Esophagus squamous epithelium (tissue), 5 donors: ENCODE data around the gene MMP2. TPM values are rescaled to one million over a fixed set of nuclear protein-coding genes. Genes with fewer than 3 reads are reported as not detected.

Experiments
- DNase-seq: peaks from one replicate; lab custom pipeline; 2025; lab: John Stamatoyannopoulos, UW
- H3K27ac ChIP-seq, 4 donors: fragments of 200-600 bp; sonication (generic); one replicate each; pipeline ENCODE4 v1.5.1; 2016 to 2019; ENCODE audit warnings: mild to moderate bottlenecking in 1 of 4
- H3K27me3 ChIP-seq, 4 donors: fragments of 200-600 bp; sonication (generic); 1 replicate in 3 of 4; 2 replicates in 1 of 4; pipeline versions ENCODE4 v1.5.1 to v1.6.0; 2017 to 2021; ENCODE audit warnings: antibody characterized with exemption in 1 of 4
- H3K36me3 ChIP-seq, 3 donors: fragments of 200-600 bp; sonication (generic); one replicate each; pipeline ENCODE4 v1.5.1; 2016 to 2019
- H3K4me1 ChIP-seq, 3 donors: fragments of 200-600 bp; sonication (generic); one replicate each; pipeline ENCODE4 v1.5.1; 2017 to 2019
- H3K4me3 ChIP-seq, 4 donors: fragments of 200-600 bp; sonication (generic); 1 replicate in 3 of 4; 2 replicates in 1 of 4; pipeline ENCODE4 v1.5.1; 2016 to 2019; ENCODE audit warnings: mild to moderate bottlenecking in 2 of 4, moderate library complexity in 1 of 4
- H3K9me3 ChIP-seq, 3 donors: fragments of 200-600 bp; sonication (generic); one replicate each; pipeline ENCODE4 v1.5.1; 2016 to 2019
- POLR2A ChIP-seq, 4 donors: fragments of 450-650 bp; IDR thresholded peaks; one replicate each; pipeline ENCODE4 v1.6.1; 2017; ENCODE audit warnings: antibody characterized with exemption in 4 of 4, mild to moderate bottlenecking in 4 of 4, moderate library complexity in 3 of 4
- WGBS, 2 donors: methylation state at CpG; one replicate each; pipeline ENCODE4 v1.1.5; 2018; 5-methylcytosine and 5-hydroxymethylcytosine counted together
- intact Hi-C: fragments of 100-400 bp; cut with DNase I; formaldehyde crosslinking; loops from one replicate; pipeline ENCODE4 v1.15.0; 2022
- total RNA-seq, 4 donors: library from RNA; depleted of rRNA; stranded (reverse); fragments of >200 nt; gene quantifications; one replicate each; pipeline ENCODE4 v1.1.0, GENCODE V29; 2016
- TF ChIP-seq, protein P1 (sequence below), 6 experiments: fragments of 450-650 bp in 4 of 6; fragments of 200-600 bp in 2 of 6; sonication (generic) in 2 of 6; IDR thresholded peaks; one replicate each; pipeline ENCODE4 v1.5.1; 2016 to 2019; ENCODE audit warnings: antibody characterized with exemption in 6 of 6, mild to moderate bottlenecking in 4 of 6, moderate library complexity in 4 of 6
- donor health status: DM: yes; HTN: yes; CAD: no.

MMP2 gene
- total RNA-seq, 4 donors from 2014 or later: 4.5 to 210 (median 92.7) TPM

GRCh38 chr16:55468352-55468990 lies 10.5 kb upstream of the MMP2 start:
- H3K4me3 ChIP-seq: no peak overlapping the region
- intact Hi-C loops: loop anchor here (5.0 to 10.0 kb wide), 2 partner anchors 74 to 376 kb away; no protein-coding TSS in a partner anchor
- 74 to 75% methylated on average over 5 to 7 of the region's 7 CpGs for WGBS, 2 donors
- no peak for DNase-seq
- no peaks in the 10 kb centered on the region for H3K36me3 ChIP-seq
- TF ChIP-seq POLR2A (IDR thresholded peaks at IDR 0.05): no peak
- TF ChIP-seq, protein P1, sequence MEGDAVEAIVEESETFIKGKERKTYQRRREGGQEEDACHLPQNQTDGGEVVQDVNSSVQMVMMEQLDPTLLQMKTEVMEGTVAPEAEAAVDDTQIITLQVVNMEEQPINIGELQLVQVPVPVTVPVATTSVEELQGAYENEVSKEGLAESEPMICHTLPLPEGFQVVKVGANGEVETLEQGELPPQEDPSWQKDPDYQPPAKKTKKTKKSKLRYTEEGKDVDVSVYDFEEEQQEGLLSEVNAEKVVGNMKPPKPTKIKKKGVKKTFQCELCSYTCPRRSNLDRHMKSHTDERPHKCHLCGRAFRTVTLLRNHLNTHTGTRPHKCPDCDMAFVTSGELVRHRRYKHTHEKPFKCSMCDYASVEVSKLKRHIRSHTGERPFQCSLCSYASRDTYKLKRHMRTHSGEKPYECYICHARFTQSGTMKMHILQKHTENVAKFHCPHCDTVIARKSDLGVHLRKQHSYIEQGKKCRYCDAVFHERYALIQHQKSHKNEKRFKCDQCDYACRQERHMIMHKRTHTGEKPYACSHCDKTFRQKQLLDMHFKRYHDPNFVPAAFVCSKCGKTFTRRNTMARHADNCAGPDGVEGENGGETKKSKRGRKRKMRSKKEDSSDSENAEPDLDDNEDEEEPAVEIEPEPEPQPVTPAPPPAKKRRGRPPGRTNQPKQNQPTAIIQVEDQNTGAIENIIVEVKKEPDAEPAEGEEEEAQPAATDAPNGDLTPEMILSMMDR (IDR thresholded peaks at IDR 0.05): no peak
- H3K27ac ChIP-seq: no peak overlapping the region
- no peaks in the 10 kb centered on the region for H3K9me3 ChIP-seq
- H3K27me3 ChIP-seq: no peaks in the 10 kb centered on the region
- H3K4me1 ChIP-seq: peaks cover 0 to 32% (median 20%) of the 10 kb centered on the region in 3 donors

DNA sequence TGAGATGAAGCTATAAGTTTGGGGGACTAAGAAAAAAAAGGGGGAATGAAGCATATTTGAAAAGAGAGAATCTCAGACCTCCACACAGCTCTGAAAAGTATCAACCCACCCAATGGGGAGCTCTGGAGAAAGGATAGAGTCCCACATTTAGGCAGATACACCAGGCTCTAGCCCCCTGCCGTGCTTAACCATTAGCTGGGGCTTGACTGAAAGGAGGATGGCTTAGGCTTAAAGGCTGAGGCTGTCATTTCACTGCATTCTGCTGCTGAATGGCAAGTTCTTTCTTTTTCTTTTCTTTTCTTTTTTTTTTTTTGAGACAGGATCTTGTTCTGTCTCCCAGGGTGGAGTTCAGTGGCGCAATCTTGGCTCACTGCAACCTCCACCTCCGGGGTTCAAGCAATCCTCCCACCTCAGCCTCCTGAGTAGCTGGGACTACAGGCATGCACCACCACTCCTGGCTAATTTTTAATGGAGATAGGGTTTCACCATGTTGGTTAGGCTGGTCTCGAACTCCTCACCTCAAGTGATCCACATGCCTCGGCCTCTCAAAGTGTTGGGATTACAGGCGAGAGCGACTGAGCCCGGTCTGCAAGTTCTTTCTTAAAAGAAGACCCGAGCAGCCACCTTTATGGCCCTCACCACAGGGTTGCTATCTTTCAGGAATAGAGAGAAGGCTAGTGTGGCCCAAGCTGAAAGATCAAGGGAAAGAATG lies 9.0 kb upstream of the MMP2 start:
- WGBS, 2 donors: 75 to 76% methylated on average over 8 of the region's 9 CpGs
- Histone ChIP-seq H3K36me3 (no peaks in the 10 kb centered on the region), H3K4me1 (peaks cover 0 to 32% (median 20%) of the 10 kb centered on the region in 3 donors), H3K4me3 (no peak overlapping the region), H3K9me3 (no peaks in the 10 kb centered on the region), H3K27me3 (no peaks in the 10 kb centered on the region), H3K27ac (peak overlapping the region in 3 of 4 donors; percentile 64 to 80 (median 69))
- no peak for TF ChIP-seq POLR2A (IDR thresholded peaks at IDR 0.05)
- TF ChIP-seq, protein P1 (IDR thresholded peaks at IDR 0.05): no peak
- intact Hi-C loops: loop anchor here (5.0 to 10.0 kb wide), 2 partner anchors 72 to 375 kb away; no protein-coding TSS in a partner anchor
- no peak for DNase-seq

- H3K27ac ChIP-seq: peak overlapping the region; percentile 64 to 80 (median 68)
- no peak for TF ChIP-seq POLR2A (IDR thresholded peaks at IDR 0.05)
- TF ChIP-seq, protein P1 (IDR thresholded peaks at IDR 0.05): no peak
- no peaks in the 10 kb centered on the region for H3K9me3 ChIP-seq
- H3K4me3 ChIP-seq: no peak overlapping the region
- no peaks in the 10 kb centered on the region for H3K36me3 ChIP-seq
- peaks cover 0 to 28% (median 20%) of the 10 kb centered on the region in 3 donors for H3K4me1 ChIP-seq
- 35 to 43% methylated on average over 3 to 4 of the region's 7 CpGs for WGBS, 2 donors
- intact Hi-C loops: no loop called here
- no peaks in the 10 kb centered on the region for H3K27me3 ChIP-seq
- no peak for DNase-seq
Observed at GRCh38 chr16:55470533-55471371, 8.2 kb upstream of the MMP2 start.

DNA sequence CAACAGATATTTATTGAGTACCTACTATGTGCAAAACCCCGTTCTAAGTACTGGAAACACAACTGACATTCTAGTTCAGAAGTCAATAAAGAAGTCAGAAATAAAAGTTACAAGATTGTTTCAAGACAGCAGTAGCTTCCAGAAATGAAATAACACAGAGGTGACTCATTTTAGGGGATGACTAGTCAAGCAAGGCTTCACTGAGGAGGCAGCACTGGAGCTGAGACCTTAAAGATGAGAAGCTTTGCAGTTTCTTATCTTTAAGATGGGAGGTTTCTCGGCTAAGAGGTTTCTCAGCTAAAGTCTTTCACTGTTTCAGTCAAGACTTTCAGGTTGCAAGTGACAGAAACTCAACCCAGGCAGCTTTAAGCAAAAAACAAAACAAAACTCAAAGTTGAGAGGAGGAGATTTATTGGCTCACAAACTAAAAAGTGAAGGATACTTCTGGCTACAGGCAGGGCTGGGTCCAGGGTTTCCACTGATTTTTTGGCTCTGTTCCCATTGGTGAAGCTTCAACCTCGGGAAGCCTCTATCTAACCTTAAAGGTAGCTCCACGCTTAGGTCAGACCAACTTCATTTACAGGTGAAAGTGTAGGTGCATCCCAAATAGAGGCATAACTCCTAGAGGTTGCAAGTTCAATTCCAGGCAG lies 7.4 kb upstream of the MMP2 start:
- Histone ChIP-seq H3K4me3 (no peak overlapping the region), H3K27me3 (no peaks in the 10 kb centered on the region), H3K36me3 (no peaks in the 10 kb centered on the region), H3K27ac (peak overlapping the region; percentile 64 to 80 (median 68)), H3K9me3 (no peaks in the 10 kb centered on the region), H3K4me1 (peaks cover 0 to 28% (median 20%) of the 10 kb centered on the region in 3 donors)
- WGBS, 2 donors: 38 to 51% methylated on average over 4 of the region's 4 CpGs
- intact Hi-C loops: no loop called here
- TF ChIP-seq POLR2A (IDR thresholded peaks at IDR 0.05): no peak
- TF ChIP-seq, protein P1 (IDR thresholded peaks at IDR 0.05): no peak
- DNase-seq: no peak
